Ascending aorta (tissue), 2 donors: ENCODE measurements around the gene GAL. TPM values are rescaled to one million over a fixed set of nuclear protein-coding genes. Genes with fewer than 3 reads are reported as not detected.

Source experiments
- DNase-seq, 2 donors: peaks; one replicate each; pipeline ENCODE4 v3.0.0-alpha.2; 2019; ENCODE audit warnings: low spot score in 2 of 2
- H3K27ac ChIP-seq, 2 donors: fragments of 200-600 bp; sonication (generic); one replicate each; pipeline ENCODE4 v1.5.1; 2016 to 2017; ENCODE audit warnings: mild to moderate bottlenecking in 1 of 2
- H3K27me3 ChIP-seq: fragments of 200-600 bp; sonication (generic); one replicate; pipeline ENCODE4 v1.5.1; 2017
- H3K36me3 ChIP-seq, 2 donors: fragments of 200-600 bp; sonication (generic); one replicate each; pipeline ENCODE4 v1.5.1; 2016
- H3K4me1 ChIP-seq, 2 donors: fragments of 200-600 bp; sonication (generic); one replicate each; pipeline ENCODE4 v1.5.1; 2016 to 2017; ENCODE audit warnings: mild to moderate bottlenecking in 1 of 2
- H3K4me3 ChIP-seq, 2 donors: fragments of 200-600 bp; sonication (generic); one replicate each; pipeline ENCODE4 v1.5.1; 2016 to 2017; ENCODE audit warnings: mild to moderate bottlenecking in 1 of 2
- H3K9me3 ChIP-seq, 2 donors: fragments of 200-600 bp; sonication (generic); one replicate each; pipeline ENCODE4 v1.5.1; 2016
- CTCF ChIP-seq, 3 experiments: fragments of 200-600 bp in 2 of 3; fragments of 450-650 bp in 1 of 3; sonication (generic) in 2 of 3; IDR thresholded peaks; one replicate each; pipeline ENCODE4 v1.5.1; 2016 to 2019; ENCODE audit warnings: antibody characterized with exemption in 3 of 3, mild to moderate bottlenecking in 1 of 3, moderate library complexity in 1 of 3
- intact Hi-C: fragments of 100-400 bp; cut with DNase I; formaldehyde crosslinking; loops from one replicate; pipeline ENCODE4 v1.15.1; 2023
- total RNA-seq: library from RNA; depleted of rRNA; stranded (reverse); fragments of >200 nt; gene quantifications from one replicate; pipeline ENCODE4 v1.1.0, GENCODE V29; 2016

The GAL gene
- total RNA-seq, 1 donor from 2014 or later = not detected

- no peaks in the 10 kb centered on the region for H3K36me3 ChIP-seq
- DNase-seq = no peak
- no peak for TF ChIP-seq CTCF (IDR thresholded peaks at IDR 0.05)
- no peaks in the 10 kb centered on the region for H3K9me3 ChIP-seq
- H3K4me3 ChIP-seq = no peak overlapping the region
- H3K27me3 ChIP-seq = peaks cover 18% of the 10 kb centered on the region
- intact Hi-C loops = no loop called here
- H3K4me1 ChIP-seq = peaks cover 0 to 7% of the 10 kb centered on the region in 2 donors
- H3K27ac ChIP-seq = no peak overlapping the region
Measured at GRCh38 chr11:68686486-68686885, 2.1 kb downstream of the GAL start.

GRCh38 chr11:68687311-68687710, 3.0 kb downstream of the GAL start:
- H3K36me3 ChIP-seq = no peaks in the 10 kb centered on the region
- intact Hi-C loops = no loop called here
- no peak overlapping the region for H3K27ac ChIP-seq
- no peak for TF ChIP-seq CTCF (IDR thresholded peaks at IDR 0.05)
- H3K4me3 ChIP-seq = no peak overlapping the region
- DNase-seq = no peak
- H3K27me3 ChIP-seq = peaks cover 18% of the 10 kb centered on the region
- peaks cover 0 to 7% of the 10 kb centered on the region in 2 donors for H3K4me1 ChIP-seq
- H3K9me3 ChIP-seq = no peaks in the 10 kb centered on the region

- Histone ChIP-seq H3K27ac (no peak overlapping the region), H3K9me3 (no peaks in the 10 kb centered on the region), H3K4me1 (peaks cover 0 to 7% of the 10 kb centered on the region in 2 donors), H3K4me3 (no peak overlapping the region), H3K27me3 (peaks cover 18% of the 10 kb centered on the region), H3K36me3 (no peaks in the 10 kb centered on the region)
- no peak for TF ChIP-seq CTCF (IDR thresholded peaks at IDR 0.05)
- DNase-seq = no peak
- intact Hi-C loops = no loop called here
Measured at GRCh38 chr11:68687986-68688385, 3.6 kb downstream of the GAL start.

- Histone ChIP-seq H3K36me3 (no peaks in the 10 kb centered on the region), H3K4me3 (no peak overlapping the region), H3K27ac (no peak overlapping the region), H3K27me3 (peaks cover 14% of the 10 kb centered on the region), H3K4me1 (peaks cover 0 to 7% of the 10 kb centered on the region in 2 donors), H3K9me3 (no peaks in the 10 kb centered on the region)
- DNase-seq = no peak
- TF ChIP-seq CTCF (IDR thresholded peaks at IDR 0.05) = no peak
- intact Hi-C loops = no loop called here
Measured at GRCh38 chr11:68688881-68689280, 4.5 kb downstream of the GAL start.

- intact Hi-C loops = no loop called here
- peaks cover 5% of the 10 kb centered on the region for H3K27me3 ChIP-seq
- no peak for DNase-seq
Measured at GRCh38 chr11:68689737-68690625, 5.6 kb downstream of the GAL start.

More at GRCh38 chr11:68689737-68690625, 5.6 kb downstream of the GAL start:
- H3K9me3 ChIP-seq = no peaks in the 10 kb centered on the region
- TF ChIP-seq CTCF (IDR thresholded peaks at IDR 0.05) = no peak
- H3K4me3 ChIP-seq = no peak overlapping the region
- no peaks in the 10 kb centered on the region for H3K36me3 ChIP-seq
- no peak overlapping the region for H3K27ac ChIP-seq
- peaks cover 0 to under 1% of the 10 kb centered on the region in 2 donors for H3K4me1 ChIP-seq
